Gastroesophageal sphincter (tissue), 3 donors: ENCODE results near the gene KLHL17.

ENCODE experiments used
- CTCF ChIP-seq, 4 experiments: fragments of 200-600 bp in 2 of 4; fragments of 450-650 bp in 2 of 4; sonication (generic) in 1 of 4; IDR thresholded peaks; one replicate each; pipeline ENCODE4 v1.5.1; 2017 to 2019; ENCODE audit warnings: antibody characterized with exemption in 4 of 4, mild to moderate bottlenecking in 2 of 4, moderate library complexity in 2 of 4
- POLR2A ChIP-seq, 2 donors: fragments of 450-650 bp; IDR thresholded peaks; one replicate each; pipeline ENCODE4 v1.6.1; 2017; ENCODE audit warnings: antibody characterized with exemption in 2 of 2, mild to moderate bottlenecking in 2 of 2, moderate library complexity in 1 of 2

GRCh38 chr1:984476-984814, 24.1 kb downstream of the KLHL17 start:
- TF ChIP-seq CTCF (IDR thresholded peaks at IDR 0.05) (no peak), POLR2A (IDR thresholded peaks at IDR 0.05) (no peak)
